GM12878 (cell line): Measurements from ENCODE around the gene BPNT1. TPM values are rescaled to one million over a fixed set of nuclear protein-coding genes. Genes with fewer than 3 reads are reported as not detected.

Experiments used
- BHLHE40 ChIP-seq, 2 experiments: fragments of 450-650 bp in 1 of 2; IDR thresholded peaks; 2 replicates each; pipeline ENCODE4 v1.6.1; 2011 to 2017; ENCODE audit warnings: low read depth in 2 of 2, borderline replicate concordance in 1 of 2, improper control_type of control experiment in 1 of 2, low read length in 1 of 2, mild to moderate bottlenecking in 1 of 2
- BRCA1 ChIP-seq: IDR thresholded peaks from 2 replicates; pipeline ENCODE4 v1.6.1; 2011; ENCODE audit warnings: low read depth, low read length, improper control_type of control experiment
- CBFB ChIP-seq: IDR thresholded peaks from 2 replicates; pipeline ENCODE4 v1.6.1; 2016; ENCODE audit warnings: antibody characterized with exemption, low read depth
- CHD2 ChIP-seq: IDR thresholded peaks from 2 replicates; pipeline ENCODE4 v1.6.1; 2011; ENCODE audit warnings: low read depth, low read length, improper control_type of control experiment, borderline replicate concordance
- HDAC2 ChIP-seq: fragments of 200-600 bp; sonication (generic); IDR thresholded peaks from 2 replicates; pipeline ENCODE4 v1.6.1; 2017
- KAT2A ChIP-seq: conservative IDR thresholded peaks from 2 replicates; pipeline ENCODE4 v1.6.1; 2011; ENCODE audit warnings: low read depth, low read length; ENCODE audit not compliant: control insufficient read depth
- LARP7 ChIP-seq: fragments of 450-650 bp; IDR thresholded peaks from 2 replicates; pipeline ENCODE4 v1.6.1; 2017; ENCODE audit warnings: mild to moderate bottlenecking
- POLR2AphosphoS2 ChIP-seq: IDR thresholded peaks from 2 replicates; pipeline ENCODE4 v1.6.1; 2011; ENCODE audit warnings: low read depth, mild to moderate bottlenecking, low read length, improper control_type of control experiment, moderate library complexity
- SIX5 ChIP-seq: IDR thresholded peaks from 2 replicates; pipeline ENCODE4 v1.6.1; 2011; ENCODE audit warnings: mild to moderate bottlenecking, low read depth, low read length, moderate library complexity; ENCODE audit not compliant: severe bottlenecking
- SP1 ChIP-seq: IDR thresholded peaks from one replicate; pipeline ENCODE4 v1.6.1; 2011; ENCODE audit warnings: low read depth, low read length
- ZBED1 ChIP-seq: IDR thresholded peaks from 2 replicates; pipeline ENCODE4 v1.6.1; 2016; ENCODE audit warnings: borderline replicate concordance
- ZNF24 ChIP-seq: fragments of 450-650 bp; IDR thresholded peaks from 2 replicates; pipeline ENCODE4 v1.6.1; 2017; ENCODE audit warnings: antibody characterized with exemption, mild to moderate bottlenecking
- polyA plus RNA-seq, 11 experiments: library from polyadenylated mRNA; depleted of rRNA in 4 of 11; unstranded in 6 of 11; stranded (reverse) in 5 of 11; fragments of >200 nt; fragmentation: Nextera tagmentation in 4 of 11; fragmentation: Illumina TruSeq in 1 of 11; extraction: Ambion mirVana in 4 of 11; extraction: Trizol in 1 of 11; gene quantifications; 1 replicate in 1 of 11; 2 replicates in 10 of 11; pipeline versions ENCODE4 v1.2.1 to v1.2.3, GENCODE V29; 2011 to 2016; ENCODE audit warnings: inconsistent platforms in 2 of 11, missing spikeins in 2 of 11, low read depth in 1 of 11
- total RNA-seq, 4 experiments: library from RNA; depleted of rRNA in 3 of 4; stranded (reverse); fragments of >200 nt in 3 of 4; fragmentation: Illumina TruSeq in 1 of 4; extraction: Trizol in 1 of 4; gene quantifications; 2 replicates each; pipeline versions ENCODE4 v1.2.1 to v1.2.3, GENCODE V29; 2013 to 2021
- TF ChIP-seq, protein P1 (sequence below): fragments of 450-650 bp; IDR thresholded peaks from 2 replicates; pipeline ENCODE4 v1.6.1; 2017; ENCODE audit warnings: antibody characterized with exemption, mild to moderate bottlenecking, moderate library complexity
- TF ChIP-seq, protein P2 (sequence below): fragments of 450-650 bp; IDR thresholded peaks from 2 replicates; pipeline ENCODE4 v1.6.1; 2017; ENCODE audit warnings: mild to moderate bottlenecking, moderate library complexity
- TF ChIP-seq, protein P3 (sequence below): fragments of 450-650 bp; formaldehyde crosslinking; IDR thresholded peaks from 2 replicates; pipeline ENCODE4 v1.4.0; 2022; ENCODE audit warnings: mild to moderate bottlenecking, moderate library complexity
- TF ChIP-seq, protein P4 (sequence below): fragments of 450-650 bp; IDR thresholded peaks from 2 replicates; pipeline ENCODE4 v1.6.1; 2017; ENCODE audit warnings: mild to moderate bottlenecking, low read depth, inconsistent platforms; ENCODE audit not compliant: poor library complexity, severe bottlenecking

Gene BPNT1
- total and polyA plus RNA-seq, 10 of the 15 experiments (the other 5 are each of a cell fraction or from before 2014, with no cell fraction given), result 35.5 to 78.4 (median 45.4) TPM

DNA sequence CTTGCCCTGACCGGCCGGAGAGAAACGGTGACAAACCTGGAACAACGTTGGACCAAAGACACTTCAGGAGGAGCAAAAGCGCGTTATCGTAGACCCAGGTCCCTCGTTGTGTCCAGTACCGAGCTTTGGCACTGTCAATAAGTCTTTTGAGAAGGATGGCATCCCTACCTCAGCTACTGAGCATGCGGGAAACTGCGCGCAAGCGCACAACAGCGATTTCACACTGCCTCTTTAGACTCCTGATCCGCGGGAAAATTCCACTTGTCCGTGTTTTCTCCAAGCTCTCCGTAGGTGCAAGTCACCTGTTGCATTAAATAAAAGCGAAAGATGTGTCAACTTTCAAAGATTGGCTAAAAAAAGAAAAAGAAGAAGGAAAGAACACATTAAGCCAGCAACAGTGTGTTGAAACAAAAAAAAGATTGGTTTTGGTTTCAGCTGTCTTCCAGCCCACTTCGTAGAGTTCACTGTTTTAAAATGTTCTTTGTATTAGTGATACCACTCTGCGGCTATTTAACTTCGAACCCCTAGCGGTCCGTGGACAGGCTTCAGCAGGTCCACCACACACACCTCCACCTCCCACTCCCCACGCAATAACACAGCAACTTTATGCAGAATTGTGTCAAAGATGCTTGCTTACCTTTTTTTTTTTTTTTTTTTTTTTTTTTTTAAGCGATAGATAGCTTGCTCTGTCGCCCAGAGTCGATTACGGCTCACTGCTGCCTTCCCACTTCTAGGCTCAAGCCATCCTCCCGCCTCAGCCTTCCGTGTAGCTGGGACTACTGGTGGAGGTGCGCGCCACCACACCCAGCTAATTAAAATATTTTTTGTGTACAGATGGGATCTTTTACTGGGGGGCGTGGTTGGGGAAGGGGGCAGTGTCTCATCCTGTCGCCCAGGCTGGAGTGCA is at the start of gene BPNT1 (continued):
- TF ChIP-seq, protein P1, sequence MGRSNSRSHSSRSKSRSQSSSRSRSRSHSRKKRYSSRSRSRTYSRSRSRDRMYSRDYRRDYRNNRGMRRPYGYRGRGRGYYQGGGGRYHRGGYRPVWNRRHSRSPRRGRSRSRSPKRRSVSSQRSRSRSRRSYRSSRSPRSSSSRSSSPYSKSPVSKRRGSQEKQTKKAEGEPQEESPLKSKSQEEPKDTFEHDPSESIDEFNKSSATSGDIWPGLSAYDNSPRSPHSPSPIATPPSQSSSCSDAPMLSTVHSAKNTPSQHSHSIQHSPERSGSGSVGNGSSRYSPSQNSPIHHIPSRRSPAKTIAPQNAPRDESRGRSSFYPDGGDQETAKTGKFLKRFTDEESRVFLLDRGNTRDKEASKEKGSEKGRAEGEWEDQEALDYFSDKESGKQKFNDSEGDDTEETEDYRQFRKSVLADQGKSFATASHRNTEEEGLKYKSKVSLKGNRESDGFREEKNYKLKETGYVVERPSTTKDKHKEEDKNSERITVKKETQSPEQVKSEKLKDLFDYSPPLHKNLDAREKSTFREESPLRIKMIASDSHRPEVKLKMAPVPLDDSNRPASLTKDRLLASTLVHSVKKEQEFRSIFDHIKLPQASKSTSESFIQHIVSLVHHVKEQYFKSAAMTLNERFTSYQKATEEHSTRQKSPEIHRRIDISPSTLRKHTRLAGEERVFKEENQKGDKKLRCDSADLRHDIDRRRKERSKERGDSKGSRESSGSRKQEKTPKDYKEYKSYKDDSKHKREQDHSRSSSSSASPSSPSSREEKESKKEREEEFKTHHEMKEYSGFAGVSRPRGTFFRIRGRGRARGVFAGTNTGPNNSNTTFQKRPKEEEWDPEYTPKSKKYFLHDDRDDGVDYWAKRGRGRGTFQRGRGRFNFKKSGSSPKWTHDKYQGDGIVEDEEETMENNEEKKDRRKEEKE, result no peak
- TF ChIP-seq CBFB, result peak; percentile 50; the same call in 1 of the 2 replicates
- TF ChIP-seq SP1, result peak; percentile 99
- TF ChIP-seq POLR2AphosphoS2, result peak; percentile 70; the same call in 1 of the 2 replicates
- TF ChIP-seq, protein P2, sequence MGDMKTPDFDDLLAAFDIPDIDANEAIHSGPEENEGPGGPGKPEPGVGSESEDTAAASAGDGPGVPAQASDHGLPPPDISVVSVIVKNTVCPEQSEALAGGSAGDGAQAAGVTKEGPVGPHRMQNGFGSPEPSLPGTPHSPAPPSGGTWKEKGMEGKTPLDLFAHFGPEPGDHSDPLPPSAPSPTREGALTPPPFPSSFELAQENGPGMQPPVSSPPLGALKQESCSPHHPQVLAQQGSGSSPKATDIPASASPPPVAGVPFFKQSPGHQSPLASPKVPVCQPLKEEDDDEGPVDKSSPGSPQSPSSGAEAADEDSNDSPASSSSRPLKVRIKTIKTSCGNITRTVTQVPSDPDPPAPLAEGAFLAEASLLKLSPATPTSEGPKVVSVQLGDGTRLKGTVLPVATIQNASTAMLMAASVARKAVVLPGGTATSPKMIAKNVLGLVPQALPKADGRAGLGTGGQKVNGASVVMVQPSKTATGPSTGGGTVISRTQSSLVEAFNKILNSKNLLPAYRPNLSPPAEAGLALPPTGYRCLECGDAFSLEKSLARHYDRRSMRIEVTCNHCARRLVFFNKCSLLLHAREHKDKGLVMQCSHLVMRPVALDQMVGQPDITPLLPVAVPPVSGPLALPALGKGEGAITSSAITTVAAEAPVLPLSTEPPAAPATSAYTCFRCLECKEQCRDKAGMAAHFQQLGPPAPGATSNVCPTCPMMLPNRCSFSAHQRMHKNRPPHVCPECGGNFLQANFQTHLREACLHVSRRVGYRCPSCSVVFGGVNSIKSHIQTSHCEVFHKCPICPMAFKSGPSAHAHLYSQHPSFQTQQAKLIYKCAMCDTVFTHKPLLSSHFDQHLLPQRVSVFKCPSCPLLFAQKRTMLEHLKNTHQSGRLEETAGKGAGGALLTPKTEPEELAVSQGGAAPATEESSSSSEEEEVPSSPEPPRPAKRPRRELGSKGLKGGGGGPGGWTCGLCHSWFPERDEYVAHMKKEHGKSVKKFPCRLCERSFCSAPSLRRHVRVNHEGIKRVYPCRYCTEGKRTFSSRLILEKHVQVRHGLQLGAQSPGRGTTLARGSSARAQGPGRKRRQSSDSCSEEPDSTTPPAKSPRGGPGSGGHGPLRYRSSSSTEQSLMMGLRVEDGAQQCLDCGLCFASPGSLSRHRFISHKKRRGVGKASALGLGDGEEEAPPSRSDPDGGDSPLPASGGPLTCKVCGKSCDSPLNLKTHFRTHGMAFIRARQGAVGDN, result no peak; the same call in 1 of the 2 replicates
- TF ChIP-seq HDAC2, result no peak
- 0 out of 2 replicates have a peak, but pooled peaks have one; percentile 43 for TF ChIP-seq ZBED1
- peak; percentile 18 for TF ChIP-seq SIX5
- no peak for TF ChIP-seq BRCA1
- 0 out of 2 replicates have a peak, but pooled peaks have one; percentile 53 for TF ChIP-seq LARP7
- peak; percentile 71; the same call in 1 of the 2 replicates for TF ChIP-seq CHD2
- peak; percentile 20; the same call in 1 of the 2 replicates for TF ChIP-seq ZNF24
- TF ChIP-seq BHLHE40 (IDR thresholded peaks at IDR 0.05; ENCODE audit: borderline replicate concordance in 1 of 2, low read depth in 2 of 2, low read length in 1 of 2), result peak; percentile 57 to 60; a peak in 3 of 4 replicates
- TF ChIP-seq KAT2A, result no peak
- TF ChIP-seq, protein P3, sequence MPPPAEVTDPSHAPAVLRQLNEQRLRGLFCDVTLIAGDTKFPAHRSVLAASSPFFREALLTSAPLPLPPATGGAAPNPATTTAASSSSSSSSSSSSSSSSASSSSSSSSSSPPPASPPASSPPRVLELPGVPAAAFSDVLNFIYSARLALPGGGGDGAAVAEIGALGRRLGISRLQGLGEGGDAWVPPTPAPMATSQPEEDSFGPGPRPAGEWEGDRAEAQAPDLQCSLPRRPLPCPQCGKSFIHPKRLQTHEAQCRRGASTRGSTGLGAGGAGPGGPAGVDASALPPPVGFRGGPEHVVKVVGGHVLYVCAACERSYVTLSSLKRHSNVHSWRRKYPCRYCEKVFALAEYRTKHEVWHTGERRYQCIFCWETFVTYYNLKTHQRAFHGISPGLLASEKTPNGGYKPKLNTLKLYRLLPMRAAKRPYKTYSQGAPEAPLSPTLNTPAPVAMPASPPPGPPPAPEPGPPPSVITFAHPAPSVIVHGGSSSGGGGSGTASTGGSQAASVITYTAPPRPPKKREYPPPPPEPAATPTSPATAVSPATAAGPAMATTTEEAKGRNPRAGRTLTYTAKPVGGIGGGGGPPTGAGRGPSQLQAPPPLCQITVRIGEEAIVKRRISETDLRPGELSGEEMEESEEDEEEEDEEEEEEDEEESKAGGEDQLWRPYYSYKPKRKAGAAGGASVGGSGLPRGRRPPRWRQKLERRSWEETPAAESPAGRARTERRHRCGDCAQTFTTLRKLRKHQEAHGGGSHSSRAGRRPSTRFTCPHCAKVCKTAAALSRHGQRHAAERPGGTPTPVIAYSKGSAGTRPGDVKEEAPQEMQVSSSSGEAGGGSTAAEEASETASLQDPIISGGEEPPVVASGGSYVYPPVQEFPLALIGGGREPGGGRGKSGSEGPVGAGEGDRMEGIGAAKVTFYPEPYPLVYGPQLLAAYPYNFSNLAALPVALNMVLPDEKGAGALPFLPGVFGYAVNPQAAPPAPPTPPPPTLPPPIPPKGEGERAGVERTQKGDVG, result no peak
- TF ChIP-seq, protein P4, sequence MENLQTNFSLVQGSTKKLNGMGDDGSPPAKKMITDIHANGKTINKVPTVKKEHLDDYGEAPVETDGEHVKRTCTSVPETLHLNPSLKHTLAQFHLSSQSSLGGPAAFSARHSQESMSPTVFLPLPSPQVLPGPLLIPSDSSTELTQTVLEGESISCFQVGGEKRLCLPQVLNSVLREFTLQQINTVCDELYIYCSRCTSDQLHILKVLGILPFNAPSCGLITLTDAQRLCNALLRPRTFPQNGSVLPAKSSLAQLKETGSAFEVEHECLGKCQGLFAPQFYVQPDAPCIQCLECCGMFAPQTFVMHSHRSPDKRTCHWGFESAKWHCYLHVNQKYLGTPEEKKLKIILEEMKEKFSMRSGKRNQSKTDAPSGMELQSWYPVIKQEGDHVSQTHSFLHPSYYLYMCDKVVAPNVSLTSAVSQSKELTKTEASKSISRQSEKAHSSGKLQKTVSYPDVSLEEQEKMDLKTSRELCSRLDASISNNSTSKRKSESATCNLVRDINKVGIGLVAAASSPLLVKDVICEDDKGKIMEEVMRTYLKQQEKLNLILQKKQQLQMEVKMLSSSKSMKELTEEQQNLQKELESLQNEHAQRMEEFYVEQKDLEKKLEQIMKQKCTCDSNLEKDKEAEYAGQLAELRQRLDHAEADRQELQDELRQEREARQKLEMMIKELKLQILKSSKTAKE, result peak; percentile 44
